ENCODE measurements around the gene ABRACL.
"Not testable (repeated sequence)": the region's sequence is repeated elsewhere in the genome, so short reads cannot be mapped to it uniquely, and the experiment has no call there.

The ABRACL gene

DNA sequence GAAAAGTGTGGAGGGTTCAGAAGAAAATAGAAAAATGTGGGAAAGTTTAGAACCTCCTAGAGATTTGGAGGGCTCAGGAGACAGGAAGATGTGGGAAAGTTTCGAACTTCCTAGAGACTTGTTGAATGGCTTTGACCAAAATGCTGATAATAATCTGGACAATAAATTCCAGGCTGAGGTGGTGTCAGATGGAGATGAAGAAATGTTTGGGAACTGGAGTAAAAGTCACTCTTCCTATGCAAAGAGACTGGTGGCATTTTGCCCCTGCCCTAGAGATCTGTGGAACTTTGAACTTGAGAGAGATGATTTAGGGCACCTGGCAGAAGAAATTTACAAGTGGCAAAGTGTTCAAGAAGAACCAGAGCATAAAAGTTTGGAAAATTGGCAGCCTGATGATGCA is 35.1 kb upstream of the ABRACL start:
- H3K4me1 Mint-ChIP-seq; H3K27ac Mint-ChIP-seq (ENCODE audit: low read depth); DNase-seq (ENCODE audit: low spot score in 2 of 2); H3K4me3 Mint-ChIP-seq; ATAC-seq (replicated peaks; ENCODE audit: extremely low read depth, poor library complexity, severe bottlenecking); H3K36me3 Mint-ChIP-seq (ENCODE audit: insufficient read depth); H3K9me3 Mint-ChIP-seq: not testable (repeated sequence)
- peaks cover 29% of the 10 kb centered on the region for H3K27me3 Mint-ChIP-seq

DNA sequence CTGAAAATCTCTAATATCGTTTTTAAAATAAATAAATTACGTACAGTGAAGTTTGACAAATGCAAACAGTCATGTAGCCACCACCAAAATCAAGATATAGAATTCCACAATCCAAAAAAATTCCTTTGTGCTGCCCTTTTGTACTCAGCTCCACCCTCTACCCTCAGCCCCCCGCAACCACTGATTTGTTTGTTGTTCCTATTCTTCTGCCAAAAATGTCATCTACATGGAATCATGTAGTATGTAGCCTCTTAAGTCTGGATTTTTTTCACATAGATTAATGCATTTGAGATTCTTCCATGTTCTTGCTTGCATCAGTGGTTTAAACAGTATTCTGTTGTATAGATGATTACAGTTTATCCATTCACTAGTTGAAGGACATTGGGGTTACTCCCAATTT is 32.0 kb upstream of the ABRACL start:
- ATAC-seq (replicated peaks; ENCODE audit: extremely low read depth, poor library complexity, severe bottlenecking): no peak
- no peaks in the 10 kb centered on the region for H3K4me1 Mint-ChIP-seq
- H3K27ac Mint-ChIP-seq (ENCODE audit: low read depth): no peak overlapping the region
- no peaks in the 10 kb centered on the region for H3K36me3 Mint-ChIP-seq (ENCODE audit: insufficient read depth)
- no peaks in the 10 kb centered on the region for H3K9me3 Mint-ChIP-seq
- no peak for DNase-seq (ENCODE audit: low spot score in 2 of 2)
- peaks cover 29% of the 10 kb centered on the region for H3K27me3 Mint-ChIP-seq
- no peak overlapping the region for H3K4me3 Mint-ChIP-seq

DNA sequence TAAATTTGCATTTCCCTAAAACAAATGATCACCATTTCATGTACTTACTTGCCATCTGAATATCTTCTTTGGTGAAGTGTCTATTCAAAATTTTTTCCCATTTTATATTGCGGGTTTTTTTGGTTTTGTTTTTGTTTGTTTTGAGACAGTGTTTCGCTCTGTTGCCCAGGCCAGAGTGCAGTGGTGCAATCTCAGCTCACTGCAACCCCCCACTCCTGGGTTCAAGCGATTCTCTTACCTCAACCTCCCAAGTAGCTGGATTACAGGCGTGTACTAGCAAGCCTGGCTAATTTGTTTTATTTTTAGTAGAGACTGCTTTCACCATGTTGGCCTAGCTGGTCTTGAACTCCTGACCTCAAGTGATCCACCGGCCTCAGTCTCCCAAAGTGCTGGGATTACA is 31.4 kb upstream of the ABRACL start:
- ATAC-seq (replicated peaks; ENCODE audit: extremely low read depth, poor library complexity, severe bottlenecking) (no peak), DNase-seq (ENCODE audit: low spot score in 2 of 2) (no peak)
- H3K4me3 Mint-ChIP-seq: no peak overlapping the region
- no peaks in the 10 kb centered on the region for H3K4me1 Mint-ChIP-seq
- peaks cover 29% of the 10 kb centered on the region for H3K27me3 Mint-ChIP-seq
- no peaks in the 10 kb centered on the region for H3K36me3 Mint-ChIP-seq (ENCODE audit: insufficient read depth)
- H3K9me3 Mint-ChIP-seq: no peaks in the 10 kb centered on the region
- no peak overlapping the region for H3K27ac Mint-ChIP-seq (ENCODE audit: low read depth)

DNA sequence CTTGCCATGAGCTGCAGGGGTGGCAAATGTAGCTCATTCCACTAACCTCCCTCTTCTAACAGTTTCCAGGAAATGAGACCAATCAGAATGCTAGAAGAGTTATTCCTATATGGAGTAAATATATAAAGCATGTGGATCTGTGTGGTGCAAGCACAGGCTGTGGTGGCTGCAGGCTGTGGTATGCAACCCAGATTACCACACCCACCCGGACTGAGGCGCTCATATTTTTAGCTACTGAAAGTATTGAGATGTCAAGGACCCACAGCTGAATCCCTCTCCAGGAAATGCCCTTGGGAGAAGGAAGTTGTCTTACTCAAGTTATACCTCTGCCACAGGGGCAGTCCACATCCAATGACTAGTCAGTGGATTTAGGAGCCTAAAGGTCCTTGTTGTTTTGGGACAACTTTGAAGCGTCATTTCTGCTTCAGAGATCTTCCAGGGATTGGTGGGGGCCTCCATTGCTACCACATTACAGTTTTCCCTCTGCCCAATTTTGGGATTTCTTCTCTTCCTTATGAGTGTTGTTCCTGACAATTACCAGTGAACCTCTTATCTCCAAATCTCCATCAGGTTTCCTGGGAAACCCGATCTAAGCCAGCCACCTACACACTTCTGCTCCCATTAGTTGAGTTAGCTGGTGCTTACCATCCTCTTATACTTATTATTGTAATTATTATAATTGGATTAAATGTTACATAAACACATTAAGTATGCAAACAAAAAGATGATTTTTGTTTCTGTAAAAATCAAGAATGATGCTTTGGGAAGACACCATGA is 28.4 kb upstream of the ABRACL start:
- Mint-ChIP-seq H3K4me1 (no peaks in the 10 kb centered on the region), H3K4me3 (no peak overlapping the region), H3K9me3 (no peaks in the 10 kb centered on the region), H3K36me3 (ENCODE audit: insufficient read depth) (no peaks in the 10 kb centered on the region), H3K27me3 (peaks cover 5% of the 10 kb centered on the region), H3K27ac (ENCODE audit: low read depth) (no peak overlapping the region)
- no peak for DNase-seq (ENCODE audit: low spot score in 2 of 2)
- no peak for ATAC-seq (replicated peaks; ENCODE audit: extremely low read depth, poor library complexity, severe bottlenecking)

DNA sequence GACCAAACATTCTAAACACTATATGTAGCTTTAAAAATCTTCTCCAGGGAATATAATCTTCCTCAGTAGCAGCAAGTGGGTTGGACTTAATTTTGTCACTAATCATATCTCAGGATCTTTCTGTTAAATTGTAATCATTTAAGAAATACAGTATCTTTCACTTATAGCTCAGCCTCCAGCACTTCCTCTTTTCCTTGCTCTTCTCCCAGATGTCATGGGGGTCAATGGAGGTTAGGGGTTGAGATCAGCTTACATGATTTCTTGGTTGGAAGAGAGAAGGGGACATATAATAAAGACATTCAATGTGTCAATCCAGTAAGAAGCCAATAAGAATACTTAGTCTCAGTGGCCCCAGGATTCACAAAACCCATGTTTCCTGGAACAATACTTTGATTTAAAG is 24.8 kb upstream of the ABRACL start:
- Mint-ChIP-seq H3K4me3 (no peak overlapping the region), H3K27me3 (no peaks in the 10 kb centered on the region), H3K9me3 (no peaks in the 10 kb centered on the region), H3K27ac (ENCODE audit: low read depth) (no peak overlapping the region), H3K36me3 (ENCODE audit: insufficient read depth) (no peaks in the 10 kb centered on the region), H3K4me1 (no peaks in the 10 kb centered on the region)
- DNase-seq (ENCODE audit: low spot score in 2 of 2) (no peak), ATAC-seq (replicated peaks; ENCODE audit: extremely low read depth, poor library complexity, severe bottlenecking) (no peak)

DNA sequence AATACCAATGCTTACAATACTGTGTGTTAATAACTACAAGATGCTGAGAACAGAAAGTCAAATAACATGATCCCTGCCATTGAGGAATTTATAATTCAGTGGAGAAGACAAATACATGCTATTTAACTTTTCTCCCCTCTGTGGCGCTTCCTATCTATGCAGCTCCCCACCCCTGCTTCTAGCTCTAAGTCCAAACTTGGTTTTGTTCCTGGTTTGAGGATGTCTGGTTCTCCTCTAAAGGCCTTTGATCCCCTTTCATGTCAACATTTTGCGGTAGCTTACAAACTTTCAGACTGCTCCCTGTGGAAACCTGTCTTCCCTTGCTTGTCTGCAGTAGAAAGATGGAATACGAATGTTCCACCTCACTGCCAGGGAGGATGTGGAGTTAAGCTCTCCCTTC is 22.1 kb upstream of the ABRACL start:
- H3K9me3 Mint-ChIP-seq: no peaks in the 10 kb centered on the region
- no peaks in the 10 kb centered on the region for H3K36me3 Mint-ChIP-seq (ENCODE audit: insufficient read depth)
- no peaks in the 10 kb centered on the region for H3K4me1 Mint-ChIP-seq
- no peak overlapping the region for H3K27ac Mint-ChIP-seq (ENCODE audit: low read depth)
- H3K4me3 Mint-ChIP-seq: no peak overlapping the region
- ATAC-seq (replicated peaks; ENCODE audit: extremely low read depth, poor library complexity, severe bottlenecking) (no peak), DNase-seq (ENCODE audit: low spot score in 2 of 2) (no peak)
- H3K27me3 Mint-ChIP-seq: no peaks in the 10 kb centered on the region

DNA sequence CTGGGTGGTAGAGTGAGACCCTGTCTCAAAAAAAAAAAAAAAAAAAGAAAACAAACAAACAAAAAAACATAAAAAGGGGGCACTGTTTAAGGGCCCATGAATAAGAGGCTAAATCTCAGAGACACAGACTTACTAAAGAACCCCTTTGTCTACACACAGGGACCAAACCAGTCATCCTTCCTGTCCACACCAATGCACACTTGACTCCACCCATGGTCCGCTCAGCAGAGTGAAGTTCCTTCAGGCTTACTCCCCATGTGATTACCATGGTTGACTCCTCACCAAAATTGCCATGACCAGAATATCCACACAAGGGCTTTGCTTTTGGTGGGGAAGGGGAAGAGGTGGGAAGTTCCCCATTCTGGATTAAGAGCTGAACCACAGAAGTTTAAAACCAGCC is 21.1 kb upstream of the ABRACL start:
- Mint-ChIP-seq H3K4me1 (no peaks in the 10 kb centered on the region), H3K27ac (ENCODE audit: low read depth) (no peak overlapping the region), H3K9me3 (no peaks in the 10 kb centered on the region), H3K36me3 (ENCODE audit: insufficient read depth) (no peaks in the 10 kb centered on the region), H3K27me3 (no peaks in the 10 kb centered on the region), H3K4me3 (no peak overlapping the region)
- DNase-seq (ENCODE audit: low spot score in 2 of 2) (no peak), ATAC-seq (replicated peaks; ENCODE audit: extremely low read depth, poor library complexity, severe bottlenecking) (no peak)

DNA sequence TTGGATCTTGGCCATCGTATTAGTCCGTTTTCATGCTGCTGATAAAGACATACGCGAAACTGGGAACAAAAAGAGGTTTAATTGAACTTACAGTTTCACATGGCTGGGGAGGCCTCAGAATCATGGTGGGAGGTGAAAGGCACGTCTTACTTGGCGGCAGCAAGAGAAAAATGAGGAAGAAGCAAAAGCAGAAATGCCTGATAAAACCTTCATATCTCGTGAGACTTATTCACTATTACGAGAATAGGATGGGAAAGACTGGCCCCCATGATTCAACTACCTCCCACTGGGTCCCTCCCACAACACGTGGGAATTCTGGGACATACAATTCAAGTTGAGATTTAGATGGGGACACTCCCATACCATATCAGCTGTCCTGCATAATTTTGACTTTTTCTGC is 20.4 kb upstream of the ABRACL start:
- H3K27me3 Mint-ChIP-seq: peaks cover 4% of the 10 kb centered on the region
- H3K4me1 Mint-ChIP-seq: no peaks in the 10 kb centered on the region
- no peaks in the 10 kb centered on the region for H3K9me3 Mint-ChIP-seq
- ATAC-seq (replicated peaks; ENCODE audit: extremely low read depth, poor library complexity, severe bottlenecking) (no peak), DNase-seq (ENCODE audit: low spot score in 2 of 2) (no peak)
- no peaks in the 10 kb centered on the region for H3K36me3 Mint-ChIP-seq (ENCODE audit: insufficient read depth)
- H3K4me3 Mint-ChIP-seq: no peak overlapping the region
- H3K27ac Mint-ChIP-seq (ENCODE audit: low read depth): no peak overlapping the region

DNA sequence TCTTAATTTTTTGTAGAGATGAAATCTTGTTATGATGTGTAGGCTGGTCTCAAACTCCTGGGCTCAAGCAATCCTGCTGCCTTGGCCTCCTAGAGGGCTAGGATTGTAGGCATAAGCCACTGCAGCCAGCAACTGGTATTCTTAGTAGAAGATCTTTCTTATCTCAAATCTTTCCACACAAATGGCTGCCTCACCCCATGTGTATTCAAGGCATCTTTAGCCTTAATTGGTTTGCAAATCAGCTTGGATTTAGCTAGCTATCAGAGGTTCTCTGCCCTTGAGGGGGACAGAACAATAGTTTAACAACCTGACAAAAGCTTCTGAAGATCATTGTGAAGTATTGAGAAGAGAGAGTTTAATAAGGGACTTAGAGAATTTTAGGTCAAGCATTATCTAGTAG is 17.9 kb upstream of the ABRACL start:
- ATAC-seq (replicated peaks; ENCODE audit: extremely low read depth, poor library complexity, severe bottlenecking): no peak
- Mint-ChIP-seq H3K27ac (ENCODE audit: low read depth) (no peak overlapping the region), H3K9me3 (no peaks in the 10 kb centered on the region), H3K4me1 (no peaks in the 10 kb centered on the region), H3K27me3 (peaks cover 21% of the 10 kb centered on the region), H3K36me3 (ENCODE audit: insufficient read depth) (no peaks in the 10 kb centered on the region), H3K4me3 (no peak overlapping the region)
- DNase-seq (ENCODE audit: low spot score in 2 of 2): no peak

DNA sequence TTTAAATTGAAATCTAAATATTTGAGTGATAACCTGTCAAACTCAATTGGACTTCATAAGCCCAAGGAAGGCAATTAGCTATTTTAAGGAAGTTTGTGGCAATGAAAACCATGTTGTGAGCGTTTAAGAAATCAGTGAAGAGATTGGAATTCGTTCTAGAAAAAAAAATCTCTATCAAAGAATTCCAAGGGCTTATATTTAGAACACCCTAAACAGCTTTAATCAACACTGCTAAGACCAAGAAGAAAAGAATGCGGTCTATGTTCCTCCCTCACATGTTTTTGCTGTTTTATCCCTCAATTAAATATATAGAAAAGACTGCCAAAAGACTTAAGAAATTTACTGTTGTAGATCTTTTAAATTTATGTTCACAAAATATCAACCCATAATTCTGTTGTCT is 16.6 kb upstream of the ABRACL start:
- H3K27me3 Mint-ChIP-seq: peaks cover 21% of the 10 kb centered on the region
- H3K36me3 Mint-ChIP-seq (ENCODE audit: insufficient read depth): peaks cover 1% of the 10 kb centered on the region
- DNase-seq (ENCODE audit: low spot score in 2 of 2) (no peak), ATAC-seq (replicated peaks; ENCODE audit: extremely low read depth, poor library complexity, severe bottlenecking) (no peak)
- H3K27ac Mint-ChIP-seq (ENCODE audit: low read depth): no peak overlapping the region
- H3K9me3 Mint-ChIP-seq: no peaks in the 10 kb centered on the region
- no peak overlapping the region for H3K4me3 Mint-ChIP-seq
- no peaks in the 10 kb centered on the region for H3K4me1 Mint-ChIP-seq

DNA sequence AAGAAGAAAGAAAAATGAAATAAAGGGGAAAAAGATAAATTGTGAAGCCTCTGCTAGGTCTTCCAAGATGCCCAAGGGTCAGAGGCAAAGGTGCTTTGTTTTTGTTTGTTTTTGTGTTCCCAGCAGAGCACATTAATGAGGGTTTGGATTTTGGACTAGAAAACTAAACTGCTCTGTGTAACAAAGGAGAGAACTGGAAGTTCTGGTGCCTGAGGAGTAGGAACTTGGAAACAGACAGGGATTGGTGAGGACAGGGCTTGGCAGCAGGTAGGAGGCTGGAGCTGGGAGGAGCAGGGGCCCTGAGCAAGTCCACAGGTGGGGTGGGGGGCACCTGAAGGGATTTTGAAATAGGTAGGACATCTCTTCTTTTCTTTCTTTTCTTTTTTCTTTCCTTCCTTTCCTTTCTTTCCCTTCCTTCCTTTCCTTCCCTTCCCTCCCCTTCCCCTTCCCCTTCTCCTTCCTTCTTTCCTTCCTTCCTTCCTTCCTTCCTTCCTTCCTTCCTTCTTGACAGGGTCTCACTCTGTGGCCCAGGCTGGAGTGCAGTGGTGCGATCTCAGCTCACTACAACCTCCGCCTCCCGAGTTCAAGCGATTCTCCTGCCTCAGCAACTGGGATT is 15.3 kb upstream of the ABRACL start:
- no peak for ATAC-seq (replicated peaks; ENCODE audit: extremely low read depth, poor library complexity, severe bottlenecking)

DNA sequence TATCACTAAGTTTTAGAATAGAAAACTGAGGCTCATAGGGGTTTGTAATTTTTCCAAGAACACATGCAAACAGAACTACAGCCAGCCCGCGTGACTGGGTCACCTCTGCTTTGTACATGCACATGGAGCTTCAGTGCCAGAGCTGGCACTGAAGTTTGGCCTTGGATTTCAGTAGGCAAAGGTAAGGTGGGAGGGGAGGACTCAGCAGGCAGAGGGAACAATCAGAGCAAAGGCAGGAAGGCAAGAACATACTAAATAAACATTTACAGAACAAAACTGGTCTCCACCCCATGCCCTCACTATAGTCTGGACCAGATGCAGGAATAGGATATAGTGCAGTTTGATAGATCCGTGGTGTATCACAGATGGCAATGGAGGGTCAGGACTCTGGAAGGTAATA is 13.6 kb upstream of the ABRACL start:
- Mint-ChIP-seq H3K4me3 (no peak overlapping the region), H3K4me1 (no peaks in the 10 kb centered on the region), H3K9me3 (no peaks in the 10 kb centered on the region), H3K36me3 (ENCODE audit: insufficient read depth) (peaks cover 1% of the 10 kb centered on the region), H3K27ac (ENCODE audit: low read depth) (no peak overlapping the region), H3K27me3 (peaks cover 21% of the 10 kb centered on the region)
- DNase-seq (ENCODE audit: low spot score in 2 of 2): no peak
- ATAC-seq (replicated peaks; ENCODE audit: extremely low read depth, poor library complexity, severe bottlenecking): no peak

More for the DNA sequence above, 15.3 kb upstream of the ABRACL start:
- Mint-ChIP-seq H3K4me1 (no peaks in the 10 kb centered on the region), H3K9me3 (no peaks in the 10 kb centered on the region), H3K4me3 (no peak overlapping the region), H3K36me3 (ENCODE audit: insufficient read depth) (peaks cover 1% of the 10 kb centered on the region), H3K27ac (ENCODE audit: low read depth) (no peak overlapping the region), H3K27me3 (peaks cover 21% of the 10 kb centered on the region)
- DNase-seq (ENCODE audit: low spot score in 2 of 2): no peak

DNA sequence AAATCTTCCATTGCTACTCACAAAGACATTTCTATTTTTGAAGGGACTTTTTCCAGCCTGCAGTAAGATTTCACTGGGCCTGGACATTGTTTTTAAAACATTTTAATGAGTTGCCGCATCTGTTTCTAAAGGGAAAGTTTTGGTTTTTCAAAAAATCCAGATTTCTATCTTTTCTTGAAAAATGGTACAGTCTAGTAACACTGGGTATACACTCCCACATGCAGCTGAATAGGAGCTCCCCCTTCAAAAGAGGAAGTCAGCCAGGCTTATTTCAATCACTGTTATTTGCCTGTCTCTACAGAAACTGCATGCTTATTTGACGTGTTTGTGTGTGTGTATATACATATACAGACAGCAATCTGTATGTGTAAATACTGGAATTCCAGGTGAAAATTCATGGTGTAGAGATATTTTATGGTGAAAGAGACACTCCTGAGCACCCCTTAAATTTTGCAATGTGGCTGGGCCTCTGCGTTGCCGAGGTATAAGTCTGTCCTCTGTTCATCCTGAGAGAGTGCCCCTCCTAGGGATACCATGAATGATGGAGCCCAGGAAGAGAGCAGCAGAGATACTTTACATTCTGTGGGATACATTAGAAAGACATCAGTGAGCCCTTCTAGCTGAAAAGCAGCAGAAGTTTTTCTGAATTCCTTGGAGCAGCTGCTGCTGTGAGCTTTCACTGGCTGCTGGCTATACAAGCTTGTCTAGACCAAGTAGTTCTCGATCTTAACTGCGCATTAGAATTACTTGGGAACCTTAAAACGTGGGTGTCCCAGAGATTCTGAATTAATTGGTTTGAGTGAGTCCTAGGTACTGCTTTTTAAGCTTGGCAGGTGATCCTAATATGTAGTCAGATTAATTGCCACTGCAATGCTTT is 12.0 kb upstream of the ABRACL start:
- H3K9me3 Mint-ChIP-seq: no peaks in the 10 kb centered on the region
- no peak for DNase-seq (ENCODE audit: low spot score in 2 of 2)
- H3K4me1 Mint-ChIP-seq: no peaks in the 10 kb centered on the region
- peaks cover 21% of the 10 kb centered on the region for H3K27me3 Mint-ChIP-seq
- H3K36me3 Mint-ChIP-seq (ENCODE audit: insufficient read depth): peaks cover 1% of the 10 kb centered on the region
- H3K4me3 Mint-ChIP-seq: no peak overlapping the region
- no peak overlapping the region for H3K27ac Mint-ChIP-seq (ENCODE audit: low read depth)
- ATAC-seq (replicated peaks; ENCODE audit: extremely low read depth, poor library complexity, severe bottlenecking): no peak

Data from central memory CD8-positive, alpha-beta T cell (primary cell).